Kidney (tissue), 14 donors: ENCODE data around the gene PFDN4. TPM values are rescaled to one million over a fixed set of nuclear protein-coding genes. Genes with fewer than 3 reads are reported as not detected.

ENCODE experiments used
- DNase-seq, 5 donors: peaks; one replicate each; pipeline ENCODE4 v3.0.0-alpha.2; 2013 to 2020
- FAIRE-seq: peaks from 2 replicates; lab custom pipeline; 2012; peaks lifted over from hg19 to GRCh38; lab: Jason Lieb, UNC
- H3K27ac ChIP-seq, 2 donors: one replicate each; pipeline ENCODE4 v1.7.0; 2013; ENCODE audit warnings: low read depth in 2 of 2, low read length in 2 of 2, inconsistent platforms in 1 of 2
- H3K27me3 ChIP-seq: one replicate; pipeline ENCODE4 v1.7.1; 2013; ENCODE audit warnings: low read length, inconsistent platforms; ENCODE audit not compliant: control insufficient read depth, insufficient read depth
- H3K36me3 ChIP-seq, 3 donors: one replicate each; pipeline versions ENCODE4 v1.7.0 to v1.7.1; 2013; ENCODE audit warnings: low read length in 3 of 3, control low read depth in 1 of 3, inconsistent platforms in 1 of 3; ENCODE audit not compliant: insufficient read depth in 3 of 3, control insufficient read depth in 2 of 3
- H3K4me1 ChIP-seq, 3 donors: one replicate each; pipeline versions ENCODE4 v1.7.0 to v1.7.1; 2013; ENCODE audit warnings: low read length in 3 of 3, inconsistent platforms in 1 of 3, low read depth in 1 of 3; ENCODE audit not compliant: control insufficient read depth in 2 of 3, insufficient read depth in 2 of 3
- H3K4me3 ChIP-seq, 3 donors: one replicate each; pipeline versions ENCODE4 v1.7.0 to v1.8.1; 2013; ENCODE audit warnings: low read length in 3 of 3, control low read depth in 1 of 3, inconsistent platforms in 1 of 3
- H3K9ac ChIP-seq, 3 donors: one replicate each; pipeline versions ENCODE4 v1.7.0 to v1.7.1; 2013; ENCODE audit warnings: low read length in 3 of 3, control low read depth in 1 of 3, inconsistent platforms in 1 of 3
- H3K9me3 ChIP-seq, 3 donors: one replicate each; pipeline versions ENCODE4 v1.7.0 to v1.7.1; 2013; ENCODE audit warnings: low read length in 3 of 3, control low read depth in 1 of 3, inconsistent platforms in 1 of 3; ENCODE audit not compliant: control insufficient read depth in 2 of 3, insufficient read depth in 1 of 3
- intact Hi-C: fragments of 100-400 bp; cut with DNase I; formaldehyde crosslinking; loops from one replicate; pipeline ENCODE4 v1.11.1; 2022
- polyA plus RNA-seq: library from polyadenylated mRNA; stranded (reverse); fragments of 350-450 nt; fragmentation: Illumina TruSeq; extraction: RNeasy Lipid Tissue Mini Kit (QIAGEN cat#74804); gene quantifications from one replicate; pipeline ENCODE4 v1.2.3, GENCODE V29; 2014; ENCODE audit warnings: low read depth, low replicate concordance; ENCODE audit not compliant: insufficient read depth
- total RNA-seq: library from RNA; stranded (reverse); fragmentation: NEBNext Ultra II Directional; extraction: Animal tissue kit (Norgen Biotek cat#: 25700); gene quantifications from one replicate; pipeline ENCODE4 v1.2.1, GENCODE V29; 2021
- TF ChIP-seq, protein P1 (sequence below): IDR thresholded peaks from 3 replicates; pipeline ENCODE4 v1.5.1; 2012; ENCODE audit warnings: mild to moderate bottlenecking, moderate library complexity, borderline replicate concordance; ENCODE audit not compliant: insufficient read depth; ENCODE audit errors: extremely low read depth
- donor health status: control.
- donor health status: control.
- donor health status: control.
- donor health status: control.
- donor health status: control.
- donor health status: DM: yes; HTN: yes; CAD: no.
- donor health status: Normal renal cell carcinoma (clear cell type).

PFDN4 gene
- total and polyA plus RNA-seq, 2 donors from 2014 or later: 19.7 to 49.5 TPM

- Histone ChIP-seq H3K27me3 (no peaks in the 10 kb centered on the region), H3K36me3 (no peaks in the 10 kb centered on the region), H3K9me3 (no peaks in the 10 kb centered on the region), H3K9ac (no peak overlapping the region), H3K4me1 (no peaks in the 10 kb centered on the region), H3K4me3 (no peak overlapping the region), H3K27ac (no peak overlapping the region)
- FAIRE-seq (no peak), DNase-seq (no peak)
- intact Hi-C loops: no loop called here
- TF ChIP-seq, protein P1, sequence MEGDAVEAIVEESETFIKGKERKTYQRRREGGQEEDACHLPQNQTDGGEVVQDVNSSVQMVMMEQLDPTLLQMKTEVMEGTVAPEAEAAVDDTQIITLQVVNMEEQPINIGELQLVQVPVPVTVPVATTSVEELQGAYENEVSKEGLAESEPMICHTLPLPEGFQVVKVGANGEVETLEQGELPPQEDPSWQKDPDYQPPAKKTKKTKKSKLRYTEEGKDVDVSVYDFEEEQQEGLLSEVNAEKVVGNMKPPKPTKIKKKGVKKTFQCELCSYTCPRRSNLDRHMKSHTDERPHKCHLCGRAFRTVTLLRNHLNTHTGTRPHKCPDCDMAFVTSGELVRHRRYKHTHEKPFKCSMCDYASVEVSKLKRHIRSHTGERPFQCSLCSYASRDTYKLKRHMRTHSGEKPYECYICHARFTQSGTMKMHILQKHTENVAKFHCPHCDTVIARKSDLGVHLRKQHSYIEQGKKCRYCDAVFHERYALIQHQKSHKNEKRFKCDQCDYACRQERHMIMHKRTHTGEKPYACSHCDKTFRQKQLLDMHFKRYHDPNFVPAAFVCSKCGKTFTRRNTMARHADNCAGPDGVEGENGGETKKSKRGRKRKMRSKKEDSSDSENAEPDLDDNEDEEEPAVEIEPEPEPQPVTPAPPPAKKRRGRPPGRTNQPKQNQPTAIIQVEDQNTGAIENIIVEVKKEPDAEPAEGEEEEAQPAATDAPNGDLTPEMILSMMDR: no peak
These were observed 45.4 kb upstream of the PFDN4 start for GRCh38 chr20:54162378-54163009.

DNA sequence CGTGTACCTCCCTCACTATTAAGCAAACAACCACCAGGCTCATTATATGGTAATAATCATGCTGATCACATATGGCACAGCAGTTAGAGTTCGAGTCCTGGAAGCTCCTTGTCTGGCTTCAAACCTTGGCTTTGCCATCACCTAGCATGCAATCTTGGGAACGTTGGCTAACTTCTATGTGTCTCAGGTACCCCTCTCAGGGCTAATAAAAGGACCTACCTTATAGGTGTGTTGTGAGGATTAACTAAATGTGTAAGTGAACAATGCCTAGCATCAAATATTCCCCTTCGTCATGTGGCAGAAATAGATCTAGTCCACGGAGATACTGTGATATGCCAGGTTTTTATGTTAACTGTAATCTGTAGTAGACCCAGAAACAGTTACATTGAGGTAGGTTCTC is 44.5 kb upstream of the PFDN4 start:
- intact Hi-C loops: no loop called here
- H3K9me3 ChIP-seq: no peaks in the 10 kb centered on the region
- no peaks in the 10 kb centered on the region for H3K36me3 ChIP-seq
- H3K27ac ChIP-seq: no peak overlapping the region
- DNase-seq (no peak), FAIRE-seq (no peak)
- no peak overlapping the region for H3K4me3 ChIP-seq
- H3K27me3 ChIP-seq: no peaks in the 10 kb centered on the region
- H3K4me1 ChIP-seq: no peaks in the 10 kb centered on the region
- TF ChIP-seq, protein P1: no peak
- H3K9ac ChIP-seq: no peak overlapping the region

DNA sequence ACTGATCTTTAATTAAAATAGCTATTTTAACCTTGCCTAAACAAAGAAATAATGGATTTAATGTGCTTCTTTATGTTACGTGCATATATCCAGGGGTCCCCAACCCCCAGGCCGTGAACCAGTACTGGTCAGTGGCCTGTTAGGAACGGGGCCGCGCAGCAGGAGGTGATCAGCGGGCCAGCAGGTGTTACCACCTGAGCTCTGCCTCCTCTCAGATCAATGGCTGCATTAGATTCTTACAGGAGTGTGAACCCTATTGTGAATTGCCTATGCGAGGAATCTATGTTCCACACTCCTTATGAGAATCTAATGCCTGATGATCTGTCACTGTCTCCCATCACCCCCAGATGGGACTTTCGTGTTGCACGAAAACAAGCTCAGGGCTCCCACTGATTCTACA is 42.9 kb upstream of the PFDN4 start:
- DNase-seq (no peak), FAIRE-seq (no peak)
- no peak overlapping the region for H3K27ac ChIP-seq
- no peaks in the 10 kb centered on the region for H3K9me3 ChIP-seq
- H3K4me3 ChIP-seq: no peak overlapping the region
- H3K36me3 ChIP-seq: no peaks in the 10 kb centered on the region
- no peaks in the 10 kb centered on the region for H3K4me1 ChIP-seq
- TF ChIP-seq, protein P1: no peak
- intact Hi-C loops: no loop called here
- no peak overlapping the region for H3K9ac ChIP-seq
- H3K27me3 ChIP-seq: peaks cover 8% of the 10 kb centered on the region

GRCh38 chr20:54165803-54166202 is 42.1 kb upstream of the PFDN4 start:
- Histone ChIP-seq H3K4me3 (no peak overlapping the region), H3K4me1 (no peaks in the 10 kb centered on the region), H3K9ac (no peak overlapping the region), H3K36me3 (no peaks in the 10 kb centered on the region), H3K27me3 (peaks cover 12% of the 10 kb centered on the region), H3K27ac (no peak overlapping the region), H3K9me3 (no peaks in the 10 kb centered on the region)
- DNase-seq: no peak
- no peak for FAIRE-seq
- TF ChIP-seq, protein P1: no peak
- intact Hi-C loops: no loop called here
